K562 (cell line): ENCODE measurements around the gene IMMP2L.

Source experiments
- CBX5 ChIP-seq: IDR thresholded peaks from 2 replicates; pipeline ENCODE4 v1.6.1; 2014; ENCODE audit warnings: low read depth, borderline replicate concordance
- CTCF ChIP-seq, 3 experiments: IDR thresholded peaks in 2 of 3; conservative IDR thresholded peaks in 1 of 3; 2 replicates each; pipeline ENCODE4 v1.5.1; 2011 to 2012; ENCODE audit warnings: low read length in 3 of 3, mild to moderate bottlenecking in 3 of 3, control low read depth in 2 of 3, improper control_type of control experiment in 1 of 3, inconsistent platforms in 1 of 3, low read depth in 1 of 3, mixed read lengths in 1 of 3, moderate library complexity in 1 of 3; ENCODE audit not compliant: insufficient read depth in 2 of 3
- EZH2 ChIP-seq: IDR thresholded peaks from 2 replicates; pipeline ENCODE4 v1.6.1; 2012; ENCODE audit warnings: low read depth, mild to moderate bottlenecking, inconsistent platforms, low read length, borderline replicate concordance
- MAFK ChIP-seq: IDR thresholded peaks from 2 replicates; pipeline ENCODE4 v1.6.1; 2011; ENCODE audit warnings: low read length, improper control_type of control experiment
- NFXL1 ChIP-seq: fragments of 450-650 bp; formaldehyde crosslinking; IDR thresholded peaks from 2 replicates; pipeline ENCODE4 v1.4.0; 2021; ENCODE audit warnings: mild to moderate bottlenecking
- TBP ChIP-seq: optimal IDR thresholded peaks from 2 replicates; pipeline ENCODE3; 2011; ENCODE audit warnings: low read depth, low read length, improper control_type of control experiment
- TF ChIP-seq, protein P1 (sequence below), 2 experiments: fragments of 450-650 bp; conservative IDR thresholded peaks; 2 replicates each; pipeline ENCODE4 v1.6.1; 2017; ENCODE audit warnings: mild to moderate bottlenecking in 2 of 2, moderate library complexity in 2 of 2
- TF ChIP-seq, protein P2 (sequence below): sonication (generic); formaldehyde crosslinking; IDR thresholded peaks from 2 replicates; pipeline ENCODE4 v1.5.0; 2020; ENCODE audit warnings: missing genetic modification reagents

DNA sequence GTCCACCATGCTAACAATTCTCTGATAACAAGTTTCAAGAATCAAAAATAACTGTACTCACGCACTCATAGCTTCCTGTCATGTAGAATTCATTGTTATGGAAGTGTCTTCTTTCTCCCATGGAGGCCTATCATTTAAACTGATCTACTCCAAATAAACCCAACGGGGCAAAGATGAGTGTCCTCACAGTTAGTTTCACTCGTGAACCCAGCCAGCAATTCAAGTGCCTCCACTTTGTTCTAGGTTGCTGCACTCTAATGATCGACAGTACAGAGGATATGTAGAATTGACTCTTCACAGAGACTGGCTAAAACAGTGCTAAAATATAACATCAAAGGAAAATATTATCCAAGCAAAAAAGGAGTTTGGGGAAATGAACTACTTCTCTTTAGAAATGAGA, 360.0 kb downstream of the IMMP2L start:
- TF ChIP-seq, protein P1, sequence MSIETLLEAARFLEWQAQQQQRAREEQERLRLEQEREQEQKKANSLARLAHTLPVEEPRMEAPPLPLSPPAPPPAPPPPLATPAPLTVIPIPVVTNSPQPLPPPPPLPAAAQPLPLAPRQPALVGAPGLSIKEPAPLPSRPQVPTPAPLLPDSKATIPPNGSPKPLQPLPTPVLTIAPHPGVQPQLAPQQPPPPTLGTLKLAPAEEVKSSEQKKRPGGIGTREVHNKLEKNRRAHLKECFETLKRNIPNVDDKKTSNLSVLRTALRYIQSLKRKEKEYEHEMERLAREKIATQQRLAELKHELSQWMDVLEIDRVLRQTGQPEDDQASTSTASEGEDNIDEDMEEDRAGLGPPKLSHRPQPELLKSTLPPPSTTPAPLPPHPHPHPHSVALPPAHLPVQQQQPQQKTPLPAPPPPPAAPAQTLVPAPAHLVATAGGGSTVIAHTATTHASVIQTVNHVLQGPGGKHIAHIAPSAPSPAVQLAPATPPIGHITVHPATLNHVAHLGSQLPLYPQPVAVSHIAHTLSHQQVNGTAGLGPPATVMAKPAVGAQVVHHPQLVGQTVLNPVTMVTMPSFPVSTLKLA (conservative IDR thresholded peaks at IDR 0.05), result no peak
- TF ChIP-seq CBX5, result no peak
- no peak for TF ChIP-seq MAFK
- no peak for TF ChIP-seq NFXL1 (CRISPR knock-in tag)
- TF ChIP-seq, protein P2, sequence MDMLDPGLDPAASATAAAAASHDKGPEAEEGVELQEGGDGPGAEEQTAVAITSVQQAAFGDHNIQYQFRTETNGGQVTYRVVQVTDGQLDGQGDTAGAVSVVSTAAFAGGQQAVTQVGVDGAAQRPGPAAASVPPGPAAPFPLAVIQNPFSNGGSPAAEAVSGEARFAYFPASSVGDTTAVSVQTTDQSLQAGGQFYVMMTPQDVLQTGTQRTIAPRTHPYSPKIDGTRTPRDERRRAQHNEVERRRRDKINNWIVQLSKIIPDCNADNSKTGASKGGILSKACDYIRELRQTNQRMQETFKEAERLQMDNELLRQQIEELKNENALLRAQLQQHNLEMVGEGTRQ, result no peak
- no peak for TF ChIP-seq CTCF (IDR thresholded peaks at IDR 0.05 in 2 of 3, conservative IDR thresholded peaks at IDR 0.05 in 1 of 3; ENCODE audit: insufficient read depth in 2 of 3, low read depth in 1 of 3, low read length in 3 of 3)
- TF ChIP-seq EZH2, result no peak
- TF ChIP-seq TBP, result no peak
